ES-I3 (cell line): Measurements from ENCODE around the gene NFIA.

ENCODE experiments used
- H3K36me3 ChIP-seq: 2 replicates; pipeline ENCODE4 v1.6.1; 2013; ENCODE audit warnings: mild to moderate bottlenecking, low read length, control low read depth, moderate library complexity; ENCODE audit not compliant: insufficient read depth
- H3K4me1 ChIP-seq: 2 replicates; pipeline ENCODE4 v1.6.1; 2013; ENCODE audit warnings: mild to moderate bottlenecking, control low read depth, low read length; ENCODE audit not compliant: insufficient read depth
- H3K9ac ChIP-seq: 2 replicates; pipeline ENCODE4 v1.6.1; 2013; ENCODE audit warnings: low read depth, mild to moderate bottlenecking, low read length, moderate library complexity
- H3K9me3 ChIP-seq: 2 replicates; pipeline ENCODE4 v1.6.1; 2013; ENCODE audit warnings: mild to moderate bottlenecking, low read length, moderate library complexity; ENCODE audit not compliant: control insufficient read depth, insufficient read depth

Gene NFIA

DNA sequence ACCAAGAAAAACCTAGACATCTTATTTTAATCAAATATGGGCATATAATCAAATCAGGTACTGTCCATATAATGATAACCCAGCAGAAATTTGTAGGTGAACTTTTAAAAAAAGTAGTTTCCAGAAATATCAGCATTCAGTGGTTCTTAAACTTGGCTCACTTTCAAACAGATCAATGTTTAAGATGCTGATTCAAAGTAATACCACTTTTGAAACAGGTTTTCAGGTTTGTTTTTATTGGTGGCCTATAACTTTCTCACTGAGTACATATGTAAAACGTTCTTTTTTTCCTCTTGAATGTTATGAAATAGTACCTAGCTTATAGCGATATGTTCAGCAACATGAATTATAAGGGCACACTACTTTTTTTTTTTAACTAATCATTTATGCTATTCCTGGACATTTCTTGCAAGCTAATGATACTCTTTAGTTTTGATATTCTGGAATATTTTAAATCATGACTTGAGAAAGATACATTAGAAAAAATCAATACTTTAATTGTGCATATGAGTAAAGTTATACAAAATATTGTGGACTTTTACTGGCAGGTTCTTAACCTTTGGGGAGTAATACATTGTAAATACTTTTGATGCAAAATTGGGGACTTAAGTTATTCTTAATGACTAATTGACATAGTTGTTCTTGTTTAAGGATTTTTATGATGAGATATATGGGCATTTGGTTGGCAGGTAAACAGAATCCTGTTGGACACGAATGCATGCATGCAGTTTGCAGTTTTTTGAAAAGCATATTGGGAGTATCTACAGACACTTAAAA, 3.0 kb downstream of the NFIA start:
- Histone ChIP-seq H3K36me3 (no peaks in the 10 kb centered on the region), H3K9ac (no peak overlapping the region), H3K9me3 (no peaks in the 10 kb centered on the region), H3K4me1 (peaks cover 12% of the 10 kb centered on the region; the same call in 1 of the 2 replicates)

DNA sequence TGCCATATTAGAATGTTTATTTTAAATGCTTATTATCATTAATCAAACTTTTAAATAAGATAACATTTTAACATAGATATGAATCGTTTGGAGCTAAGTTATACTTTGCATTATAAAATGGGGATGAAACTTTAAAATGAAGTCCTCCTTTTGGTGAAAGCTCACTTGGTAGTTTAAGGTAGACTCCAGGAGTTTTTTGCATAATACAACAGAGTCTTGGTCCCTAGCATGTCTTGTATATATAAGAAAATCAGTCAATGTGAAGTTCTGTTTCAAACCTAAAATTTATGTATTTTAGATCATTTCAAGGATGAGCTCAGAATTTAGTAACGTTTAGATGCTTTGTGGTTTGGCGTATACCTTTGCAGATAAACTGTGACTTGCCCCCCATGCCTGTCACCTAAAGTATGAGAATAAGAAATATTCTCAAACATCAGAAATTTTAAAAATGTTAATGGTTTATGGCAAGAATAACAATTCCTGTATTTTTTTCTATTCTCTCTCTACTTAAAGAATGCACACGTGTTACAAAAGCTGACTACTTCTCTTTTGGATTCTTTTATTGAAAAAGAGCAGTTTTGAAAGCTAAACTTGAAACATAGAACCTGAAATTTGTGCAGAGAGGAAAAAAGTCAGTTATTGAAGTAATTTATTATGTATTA, 3.8 kb downstream of the NFIA start:
- H3K36me3 ChIP-seq = no peaks in the 10 kb centered on the region
- peaks cover 5% of the 10 kb centered on the region; the same call in 1 of the 2 replicates for H3K4me1 ChIP-seq
- no peak overlapping the region for H3K9ac ChIP-seq
- no peaks in the 10 kb centered on the region for H3K9me3 ChIP-seq

DNA sequence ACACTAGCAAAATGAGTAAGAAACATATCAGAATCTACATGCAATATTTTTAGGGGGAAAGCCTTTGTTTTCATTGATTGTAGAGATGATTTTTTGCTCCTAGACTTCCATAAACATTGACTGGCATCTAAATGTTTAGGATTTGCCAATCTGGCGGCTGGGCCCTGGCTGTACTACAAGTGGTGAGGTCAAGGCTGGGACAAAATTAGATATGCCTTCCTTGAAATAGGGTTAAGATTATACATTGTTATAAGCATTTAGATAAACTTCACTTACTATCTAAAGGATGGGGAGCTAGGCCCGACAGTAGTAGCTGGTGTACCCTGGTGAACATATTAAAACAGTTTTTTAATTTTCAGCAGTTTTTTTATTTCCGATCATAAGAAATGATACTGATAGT, 5.2 kb downstream of the NFIA start:
- Histone ChIP-seq H3K9ac (no peak overlapping the region), H3K36me3 (no peaks in the 10 kb centered on the region), H3K4me1 (peaks cover 5% of the 10 kb centered on the region; the same call in 1 of the 2 replicates), H3K9me3 (no peaks in the 10 kb centered on the region)

DNA sequence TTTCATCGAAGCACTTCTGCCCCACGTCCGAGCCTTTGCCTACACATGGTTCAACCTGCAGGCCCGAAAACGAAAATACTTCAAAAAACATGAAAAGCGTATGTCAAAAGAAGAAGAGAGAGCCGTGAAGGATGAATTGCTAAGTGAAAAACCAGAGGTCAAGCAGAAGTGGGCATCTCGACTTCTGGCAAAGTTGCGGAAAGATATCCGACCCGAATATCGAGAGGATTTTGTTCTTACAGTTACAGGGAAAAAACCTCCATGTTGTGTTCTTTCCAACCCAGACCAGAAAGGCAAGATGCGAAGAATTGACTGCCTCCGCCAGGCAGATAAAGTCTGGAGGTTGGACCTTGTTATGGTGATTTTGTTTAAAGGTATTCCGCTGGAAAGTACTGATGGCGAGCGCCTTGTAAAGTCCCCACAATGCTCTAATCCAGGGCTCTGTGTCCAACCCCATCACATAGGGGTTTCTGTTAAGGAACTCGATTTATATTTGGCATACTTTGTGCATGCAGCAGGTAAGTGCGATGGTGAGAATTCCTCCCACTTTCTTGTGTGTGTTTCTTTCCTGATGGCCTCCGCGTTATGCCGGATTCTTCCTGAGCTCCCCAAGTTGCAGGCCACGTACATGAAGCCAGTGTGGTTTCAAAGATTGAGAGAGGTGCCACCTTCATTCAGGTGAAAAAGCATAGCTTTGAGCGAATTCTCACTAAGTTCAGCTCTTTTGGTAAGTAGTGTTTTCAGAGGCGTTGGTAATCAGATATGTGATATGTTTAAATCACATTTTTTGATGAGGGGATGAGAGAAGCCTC, 6.0 kb downstream of the NFIA start:
- H3K4me1 ChIP-seq = peaks cover 5% of the 10 kb centered on the region; the same call in 1 of the 2 replicates

DNA sequence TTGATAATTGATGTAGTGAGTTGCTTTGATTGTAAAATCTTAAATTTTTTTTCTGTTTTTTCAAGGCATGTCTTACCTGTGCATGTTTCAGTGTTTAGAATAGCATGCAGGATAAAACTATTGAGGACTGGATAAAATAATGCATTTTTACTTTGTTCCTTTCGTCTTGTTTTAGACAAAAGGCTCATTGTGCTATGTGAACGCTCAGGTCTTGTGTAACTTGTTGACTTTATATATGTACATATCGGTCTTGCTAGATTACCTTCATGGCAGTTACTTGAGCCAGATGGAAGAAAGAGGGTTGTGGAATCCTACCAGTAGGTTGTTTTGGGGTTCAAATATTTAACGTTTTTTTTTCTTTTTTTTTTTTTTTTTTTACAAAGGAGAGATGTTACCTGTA, 7.0 kb downstream of the NFIA start:
- H3K36me3 ChIP-seq = no peaks in the 10 kb centered on the region
- no peaks in the 10 kb centered on the region for H3K9me3 ChIP-seq
- no peak overlapping the region for H3K9ac ChIP-seq
- 0 out of 2 replicates have a peak, but pooled peaks cover 5% of the 10 kb centered on the region for H3K4me1 ChIP-seq

More for the DNA sequence above, 6.0 kb downstream of the NFIA start:
- H3K9me3 ChIP-seq = no peaks in the 10 kb centered on the region
- H3K36me3 ChIP-seq = no peaks in the 10 kb centered on the region
- H3K9ac ChIP-seq = no peak overlapping the region

DNA sequence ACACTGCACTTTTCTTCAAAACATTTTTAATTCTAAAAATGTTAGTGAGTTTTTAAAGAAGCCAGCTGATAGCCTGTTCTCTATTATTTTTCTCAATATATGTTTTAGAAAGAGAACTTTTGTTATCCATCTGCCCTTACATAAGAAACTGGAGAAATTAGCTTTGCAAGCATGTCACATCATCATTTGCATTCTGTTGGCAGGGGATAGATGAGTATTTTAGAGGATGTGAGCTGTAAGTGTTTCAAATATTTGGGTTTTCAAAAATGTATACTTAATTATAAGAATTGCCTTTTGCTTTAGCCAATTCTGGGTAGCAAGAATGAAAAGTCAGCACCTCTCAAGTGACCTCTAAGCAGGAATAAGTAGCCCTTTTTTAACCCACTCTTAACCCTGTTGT, 7.4 kb downstream of the NFIA start:
- Histone ChIP-seq H3K4me1 (0 out of 2 replicates have a peak, but pooled peaks cover 5% of the 10 kb centered on the region), H3K9ac (no peak overlapping the region), H3K36me3 (no peaks in the 10 kb centered on the region)

DNA sequence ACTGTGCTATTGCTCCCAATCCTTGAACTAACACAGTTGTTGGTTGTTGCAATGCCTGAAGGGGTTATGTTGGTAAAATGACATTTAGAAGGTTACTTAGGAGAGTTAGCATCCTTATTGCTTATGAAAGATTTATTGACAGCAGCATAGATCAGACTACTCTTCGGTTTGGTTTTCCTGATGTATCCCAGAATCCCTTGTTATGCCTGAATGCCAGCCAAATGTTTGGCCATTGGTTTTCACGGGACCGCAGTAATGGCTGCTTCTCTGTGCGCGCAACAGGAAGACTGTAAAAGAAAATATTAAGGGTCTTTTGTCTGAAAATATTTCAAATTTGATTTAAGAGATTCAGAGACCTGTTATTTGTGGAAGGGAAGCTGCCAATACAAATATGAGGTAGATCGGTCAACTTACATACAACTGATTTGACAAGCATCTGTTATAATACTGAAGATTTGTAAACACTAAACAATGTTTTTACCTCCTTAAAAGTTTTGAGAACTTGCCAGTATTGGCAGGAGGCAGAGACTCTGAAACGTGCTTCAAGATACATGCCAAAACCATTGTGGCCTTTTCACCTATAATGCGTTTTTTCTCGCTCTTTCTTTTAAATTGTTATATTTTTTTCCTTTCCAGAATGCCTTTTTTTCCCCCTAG, 8.3 kb downstream of the NFIA start:
- no peaks in the 10 kb centered on the region for H3K36me3 ChIP-seq
- H3K4me1 ChIP-seq = 0 out of 2 replicates have a peak, but pooled peaks cover 5% of the 10 kb centered on the region
- H3K9ac ChIP-seq = no peak overlapping the region
- H3K9me3 ChIP-seq = no peaks in the 10 kb centered on the region

More for the DNA sequence above, 7.4 kb downstream of the NFIA start:
- H3K9me3 ChIP-seq = no peaks in the 10 kb centered on the region

DNA sequence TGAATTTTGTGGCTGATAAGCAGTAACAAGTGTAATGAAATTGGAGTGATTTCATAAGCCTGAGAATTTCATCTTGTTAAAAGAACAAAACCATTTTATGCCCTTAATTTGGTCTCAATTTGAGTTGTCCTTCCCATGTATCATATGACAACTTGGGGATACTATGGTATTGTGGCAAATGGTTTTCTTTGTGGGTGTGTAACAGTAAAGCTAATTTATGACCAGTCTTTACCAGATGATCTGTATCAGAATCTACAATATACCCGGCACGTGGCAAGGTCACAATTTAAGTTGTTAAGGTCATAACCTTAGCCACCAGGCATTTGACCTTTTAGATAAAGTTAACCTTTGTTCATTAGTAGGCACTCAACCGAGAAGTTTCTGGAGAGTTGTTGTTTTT, 9.1 kb downstream of the NFIA start:
- no peaks in the 10 kb centered on the region for H3K9me3 ChIP-seq
- H3K4me1 ChIP-seq = 0 out of 2 replicates have a peak, but pooled peaks cover 5% of the 10 kb centered on the region
- no peaks in the 10 kb centered on the region for H3K36me3 ChIP-seq
- H3K9ac ChIP-seq = no peak overlapping the region

DNA sequence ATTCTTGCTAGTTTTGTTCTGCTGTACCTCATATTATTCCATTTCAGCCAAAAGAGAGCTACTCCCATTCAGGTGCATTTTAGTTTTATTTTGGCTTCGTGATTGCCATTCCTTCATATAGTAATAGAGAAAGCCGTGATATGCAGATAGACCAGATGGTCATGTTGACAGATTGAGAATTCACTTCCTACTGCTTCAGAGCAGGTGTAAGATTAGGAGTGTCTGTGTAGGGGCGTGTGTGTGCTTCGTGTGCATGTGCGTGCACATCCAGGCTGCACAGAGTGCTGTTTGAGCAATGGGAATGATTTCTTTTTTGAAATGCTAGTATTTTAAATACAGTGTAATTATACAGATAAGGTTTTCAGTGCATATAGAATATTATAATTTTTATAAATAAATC, 10.3 kb downstream of the NFIA start:
- no peaks in the 10 kb centered on the region for H3K36me3 ChIP-seq
- 0 out of 2 replicates have a peak, but pooled peaks cover 5% of the 10 kb centered on the region for H3K4me1 ChIP-seq
- no peaks in the 10 kb centered on the region for H3K9me3 ChIP-seq
- no peak overlapping the region for H3K9ac ChIP-seq

DNA sequence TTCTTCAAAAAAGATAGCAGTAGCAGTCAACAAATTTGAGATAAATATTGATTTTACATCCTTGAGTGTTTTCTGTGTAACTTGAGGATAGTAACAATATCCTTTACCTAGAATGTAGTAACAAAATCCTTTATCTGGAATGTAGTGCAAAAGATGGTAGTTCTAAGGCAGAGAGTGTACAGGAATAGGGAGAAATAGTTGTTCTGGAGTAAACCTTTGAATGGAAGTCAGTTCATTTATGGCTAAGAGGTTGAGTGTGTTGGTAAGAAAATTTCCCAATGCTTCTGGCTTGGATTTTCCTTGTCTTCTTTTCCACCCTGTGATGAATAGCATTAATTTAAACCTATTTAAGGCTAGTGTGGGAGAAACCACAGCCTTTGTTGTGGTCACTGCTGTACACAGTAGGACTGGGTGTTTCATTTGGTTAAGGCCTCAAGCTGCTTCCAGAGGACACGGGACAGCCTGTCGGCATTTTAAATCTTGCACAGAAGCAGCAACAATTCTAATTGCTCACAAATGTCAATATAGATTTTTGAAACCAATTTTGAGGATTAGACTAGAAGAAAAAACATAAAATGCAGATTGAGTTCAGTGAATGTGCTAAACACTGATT, 11.3 kb downstream of the NFIA start:
- Histone ChIP-seq H3K36me3 (no peaks in the 10 kb centered on the region), H3K9me3 (no peaks in the 10 kb centered on the region), H3K9ac (no peak overlapping the region), H3K4me1 (no peaks in the 10 kb centered on the region)

DNA sequence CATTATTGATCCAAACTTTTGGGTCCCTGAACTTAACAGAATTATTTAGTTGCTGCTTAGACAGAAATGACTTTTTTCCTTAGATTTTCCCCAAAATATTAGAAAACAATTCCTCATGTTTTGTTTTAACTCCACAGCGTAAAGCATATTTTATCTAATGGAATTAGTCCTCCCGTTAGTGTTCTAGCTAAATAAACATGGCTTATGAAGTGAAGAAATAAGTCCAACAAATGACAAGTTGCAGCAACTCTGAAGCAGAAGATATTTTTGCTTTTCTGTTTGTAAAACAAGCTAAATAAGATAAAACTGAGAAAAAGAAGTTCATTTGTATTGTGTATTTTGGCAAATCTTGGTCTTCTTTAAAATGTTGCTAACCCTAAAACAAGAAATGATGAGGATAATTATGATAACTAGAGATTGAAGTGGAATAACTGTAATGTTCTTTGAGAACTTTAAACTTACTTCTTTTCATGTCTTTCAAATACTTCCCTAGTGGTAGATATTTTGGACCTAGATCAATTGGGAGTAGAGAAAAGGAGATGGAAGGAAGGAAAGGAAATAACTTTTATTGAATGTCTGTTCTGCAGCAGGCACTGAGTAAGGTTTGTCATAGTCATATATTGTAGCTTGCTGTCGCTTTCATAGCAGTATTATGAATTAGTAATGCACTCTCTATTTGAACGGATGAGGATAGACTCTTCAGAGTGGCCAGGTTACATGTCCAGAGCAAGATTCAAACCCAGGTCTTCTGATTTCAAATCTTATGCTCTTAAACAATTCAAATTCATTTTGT, 12.5 kb downstream of the NFIA start:
- Histone ChIP-seq H3K4me1 (no peaks in the 10 kb centered on the region), H3K9ac (no peak overlapping the region), H3K9me3 (no peaks in the 10 kb centered on the region), H3K36me3 (no peaks in the 10 kb centered on the region)

DNA sequence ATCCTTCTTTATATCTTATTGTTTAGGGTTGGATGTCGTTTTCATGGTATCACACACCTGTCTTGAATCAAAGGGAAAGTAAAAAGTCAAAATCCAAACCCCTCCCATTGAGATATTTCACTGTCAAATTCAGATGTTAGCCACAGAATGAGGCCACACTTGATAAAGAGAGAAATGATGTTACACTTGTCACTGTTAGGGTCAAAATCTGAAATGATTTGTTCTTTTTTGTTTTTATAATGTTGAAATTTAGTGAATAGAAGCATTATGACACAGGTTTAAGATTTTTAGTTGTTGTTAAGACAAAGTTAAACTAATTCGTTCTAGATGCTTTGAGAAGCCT, 13.1 kb downstream of the NFIA start:
- no peak overlapping the region for H3K9ac ChIP-seq
- no peaks in the 10 kb centered on the region for H3K36me3 ChIP-seq
- H3K4me1 ChIP-seq = no peaks in the 10 kb centered on the region
- H3K9me3 ChIP-seq = no peaks in the 10 kb centered on the region

DNA sequence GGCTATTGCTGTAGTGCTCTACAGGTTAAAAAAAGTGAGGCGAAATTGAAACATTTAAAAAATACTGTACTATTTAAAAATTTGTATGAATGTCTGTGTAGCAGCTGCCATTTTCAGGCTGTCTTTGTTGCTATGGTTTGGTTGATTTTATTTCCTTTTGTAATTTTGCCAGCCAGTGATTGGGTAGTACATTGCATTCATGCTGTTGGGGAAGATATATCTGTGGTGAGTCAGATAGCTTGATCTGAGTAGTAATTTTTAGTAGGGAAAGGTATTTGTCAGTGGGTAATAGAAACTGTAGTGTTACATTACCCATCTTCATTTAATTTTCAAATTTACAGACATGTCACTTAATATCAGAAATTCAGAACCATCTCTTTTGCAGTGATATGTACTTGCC, 15.0 kb downstream of the NFIA start:
- Histone ChIP-seq H3K9me3 (no peaks in the 10 kb centered on the region), H3K36me3 (no peaks in the 10 kb centered on the region), H3K9ac (no peak overlapping the region), H3K4me1 (no peaks in the 10 kb centered on the region)
